Activated T-cell treated with anti-CD3 and anti-CD28 coated beads, Interleukin-2, amount 50 U/mL, for 4 hours (primary cell): Measurements from ENCODE around the gene POU5F1. TPM values are rescaled to one million over a fixed set of nuclear protein-coding genes. Genes with fewer than 3 reads are reported as not detected.

Source experiments
- ATAC-seq, 2 donors: fragments of 200-7000 bp; cut with Tn5 transposase; one replicate each; pipeline ENCODE4 v1.10.0; 2021
- DNase-seq: peaks from one replicate; pipeline ENCODE4 v3.0.0-alpha.2; 2020
- H3K27me3 Mint-ChIP-seq: one replicate; pipeline ENCODE4 v1.8.0; 2021; ENCODE audit warnings: low read depth, mixed read lengths
- H3K36me3 Mint-ChIP-seq: one replicate; pipeline ENCODE4 v1.8.0; 2022; ENCODE audit warnings: mixed read lengths; ENCODE audit not compliant: insufficient read depth
- H3K4me1 Mint-ChIP-seq: one replicate; pipeline ENCODE4 v1.8.0; 2021; ENCODE audit warnings: low read depth, mixed read lengths
- H3K4me3 Mint-ChIP-seq: one replicate; pipeline ENCODE4 v1.8.0; 2021; ENCODE audit warnings: mild to moderate bottlenecking, moderate library complexity, mixed read lengths
- H3K9me3 Mint-ChIP-seq: one replicate; pipeline ENCODE4 v1.8.0; 2021; ENCODE audit warnings: mixed read lengths
- total RNA-seq, 3 donors: library from RNA; stranded (reverse); gene quantifications; one replicate each; pipeline ENCODE4 v1.2.1, GENCODE V29; 2021

POU5F1 gene
- total RNA-seq, 3 donors from 2014 or later, result 0.63 to 1.4 (median 1.0) TPM

DNA sequence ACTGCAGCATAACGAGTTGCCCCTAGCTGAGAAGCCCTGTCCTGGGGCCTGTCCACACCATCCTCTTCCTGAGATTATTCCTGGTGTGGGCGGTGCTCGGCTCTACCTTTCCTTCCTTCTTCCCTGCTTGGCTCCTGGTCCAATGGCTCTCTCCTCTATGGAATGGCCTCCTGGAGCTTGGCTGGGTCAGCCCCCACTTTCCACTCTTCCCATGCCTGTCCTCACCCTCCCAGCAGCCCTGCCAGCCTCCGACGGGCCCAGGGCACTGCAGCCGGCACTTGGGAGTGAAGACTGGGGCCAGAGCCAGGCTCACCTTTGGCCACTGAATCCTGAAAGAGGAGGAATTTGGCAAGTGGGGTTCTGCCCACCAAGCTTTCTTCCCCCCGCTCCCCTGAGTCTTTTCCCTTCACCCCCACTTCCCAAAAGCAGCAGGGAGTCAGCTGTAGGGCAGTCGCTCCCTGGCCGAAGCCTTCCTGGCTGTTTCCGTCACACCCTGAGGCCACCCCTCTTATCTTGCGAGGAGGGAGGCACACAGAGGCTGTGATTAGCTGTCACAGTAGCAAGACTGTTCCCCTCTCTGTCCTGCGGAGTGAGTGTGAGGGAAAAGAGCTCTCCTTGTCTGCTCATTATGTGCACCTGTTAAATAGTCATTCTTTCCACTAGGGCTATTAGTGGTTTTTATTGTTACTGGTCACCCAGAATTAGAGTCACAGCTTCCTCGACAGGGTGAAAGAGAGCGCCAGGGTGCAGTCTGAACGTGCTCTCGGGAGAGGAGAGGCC is 43.9 kb downstream of the POU5F1 start:
- Mint-ChIP-seq H3K4me1 (peaks cover 6% of the 10 kb centered on the region), H3K4me3 (no peak overlapping the region), H3K27me3 (peaks cover 4% of the 10 kb centered on the region), H3K9me3 (no peaks in the 10 kb centered on the region), H3K36me3 (no peaks in the 10 kb centered on the region)
- no peak for ATAC-seq
- DNase-seq, result no peak

DNA sequence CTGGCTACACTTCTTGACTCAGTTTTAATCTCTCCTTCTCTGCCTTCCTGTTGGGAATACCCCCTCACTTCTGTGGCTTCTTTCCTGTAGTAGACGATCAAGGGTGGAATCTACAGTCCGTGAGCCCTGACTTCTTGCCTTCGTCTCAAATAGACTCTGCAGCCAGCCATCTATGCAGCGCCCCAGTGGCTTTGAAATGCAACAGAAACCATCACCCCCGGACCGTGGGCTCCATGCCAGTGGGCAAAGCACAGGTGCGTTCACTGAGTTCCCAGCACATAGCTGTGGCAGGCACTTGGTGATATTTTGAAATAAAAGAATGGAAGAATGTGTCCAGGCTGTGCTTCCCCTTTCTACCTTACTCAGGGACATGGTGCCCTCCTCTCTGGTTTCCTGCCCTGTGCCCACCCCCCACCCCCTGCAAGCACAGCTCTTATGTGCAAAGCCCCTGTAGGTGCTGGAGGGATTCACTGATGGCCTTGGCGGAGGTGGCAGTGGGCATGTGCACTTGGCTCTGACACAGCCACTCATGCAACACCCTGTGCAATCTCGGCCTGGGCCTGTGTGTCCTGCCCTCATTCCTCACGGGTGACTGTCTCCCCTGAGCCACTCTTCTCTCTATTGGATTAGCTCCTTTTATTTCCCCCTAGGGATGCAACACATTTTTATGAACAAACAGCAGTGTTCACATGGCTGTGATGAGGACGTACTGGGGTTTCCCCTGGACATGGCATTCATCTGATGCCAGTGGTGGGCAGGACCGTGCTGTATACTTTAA is 44.7 kb downstream of the POU5F1 start:
- DNase-seq (no peak), ATAC-seq (no peak)
- Mint-ChIP-seq H3K9me3 (no peaks in the 10 kb centered on the region), H3K4me3 (no peak overlapping the region), H3K4me1 (peaks cover 6% of the 10 kb centered on the region), H3K36me3 (no peaks in the 10 kb centered on the region), H3K27me3 (peaks cover 4% of the 10 kb centered on the region)

DNA sequence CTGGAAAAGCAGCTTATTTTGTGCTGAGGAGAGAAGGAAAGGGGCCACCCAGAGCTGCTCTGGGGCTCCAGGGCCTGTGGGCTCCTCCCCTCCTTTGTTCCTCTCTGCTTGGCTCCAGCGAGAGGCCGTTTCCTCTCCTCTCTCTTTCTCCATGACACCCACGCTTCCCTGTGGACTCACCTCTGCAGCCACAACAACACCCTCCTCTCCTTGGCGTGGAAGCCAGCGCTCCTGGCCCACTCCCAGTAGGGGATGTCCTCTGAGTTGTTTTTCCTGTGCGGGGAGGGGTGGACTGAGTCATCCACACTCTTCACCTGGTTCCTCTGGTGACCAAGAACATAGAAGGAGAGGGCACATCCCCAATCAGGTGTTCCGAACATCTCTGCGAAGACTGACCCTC is 45.3 kb downstream of the POU5F1 start:
- DNase-seq (no peak), ATAC-seq (no peak)
- Mint-ChIP-seq H3K4me1 (peaks cover 6% of the 10 kb centered on the region), H3K4me3 (no peak overlapping the region), H3K9me3 (no peaks in the 10 kb centered on the region), H3K27me3 (peaks cover 4% of the 10 kb centered on the region), H3K36me3 (no peaks in the 10 kb centered on the region)

DNA sequence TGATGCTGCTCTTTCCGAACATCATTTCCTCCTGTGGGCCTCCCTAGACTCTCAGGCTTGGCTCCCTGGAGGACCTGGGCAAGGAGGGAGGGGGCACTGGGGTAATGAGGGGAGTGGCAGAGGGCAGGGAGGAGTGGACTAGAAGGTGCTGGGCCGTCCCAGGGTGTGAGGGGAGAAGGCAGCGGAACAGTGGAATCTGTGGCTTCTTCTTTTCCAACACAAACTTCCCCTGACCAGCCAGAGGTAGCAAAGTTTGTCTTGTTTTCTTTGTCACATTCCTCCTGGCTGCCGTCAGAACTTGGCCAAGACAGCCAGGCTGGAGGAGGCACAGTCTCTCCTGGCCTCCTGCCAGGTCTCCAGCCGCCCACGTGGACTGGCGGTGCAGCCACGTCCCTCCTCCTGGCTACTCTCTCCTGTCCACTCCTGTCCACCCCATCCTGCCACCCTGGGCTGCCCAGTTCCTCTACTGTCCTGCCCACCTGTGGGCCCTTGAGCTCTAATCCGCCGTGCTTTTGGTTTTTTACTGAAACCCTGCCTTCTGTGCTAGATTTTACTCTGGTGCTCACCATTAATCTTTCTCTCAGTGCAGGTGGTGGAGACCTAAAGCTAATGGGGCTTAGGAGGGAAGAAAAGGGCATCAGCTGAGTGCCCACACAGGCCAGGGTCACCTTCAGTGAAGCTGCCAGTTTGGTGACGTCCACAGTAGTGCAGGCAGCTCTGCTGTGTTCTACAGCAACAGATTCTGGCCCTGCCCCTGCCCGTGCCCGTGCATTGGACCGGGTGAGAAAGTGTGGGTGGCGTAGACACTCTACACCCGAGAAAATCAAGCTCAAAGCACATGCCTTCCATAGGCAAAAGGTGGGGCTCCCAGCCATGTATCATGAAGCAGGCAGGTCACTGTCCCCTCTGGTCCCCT is 47.4 kb downstream of the POU5F1 start:
- H3K27me3 Mint-ChIP-seq, result peaks cover 3% of the 10 kb centered on the region
- no peak for ATAC-seq
- no peak for DNase-seq
- H3K4me1 Mint-ChIP-seq, result peaks cover 3% of the 10 kb centered on the region
- no peaks in the 10 kb centered on the region for H3K36me3 Mint-ChIP-seq
- H3K9me3 Mint-ChIP-seq, result no peaks in the 10 kb centered on the region
- H3K4me3 Mint-ChIP-seq, result no peak overlapping the region

DNA sequence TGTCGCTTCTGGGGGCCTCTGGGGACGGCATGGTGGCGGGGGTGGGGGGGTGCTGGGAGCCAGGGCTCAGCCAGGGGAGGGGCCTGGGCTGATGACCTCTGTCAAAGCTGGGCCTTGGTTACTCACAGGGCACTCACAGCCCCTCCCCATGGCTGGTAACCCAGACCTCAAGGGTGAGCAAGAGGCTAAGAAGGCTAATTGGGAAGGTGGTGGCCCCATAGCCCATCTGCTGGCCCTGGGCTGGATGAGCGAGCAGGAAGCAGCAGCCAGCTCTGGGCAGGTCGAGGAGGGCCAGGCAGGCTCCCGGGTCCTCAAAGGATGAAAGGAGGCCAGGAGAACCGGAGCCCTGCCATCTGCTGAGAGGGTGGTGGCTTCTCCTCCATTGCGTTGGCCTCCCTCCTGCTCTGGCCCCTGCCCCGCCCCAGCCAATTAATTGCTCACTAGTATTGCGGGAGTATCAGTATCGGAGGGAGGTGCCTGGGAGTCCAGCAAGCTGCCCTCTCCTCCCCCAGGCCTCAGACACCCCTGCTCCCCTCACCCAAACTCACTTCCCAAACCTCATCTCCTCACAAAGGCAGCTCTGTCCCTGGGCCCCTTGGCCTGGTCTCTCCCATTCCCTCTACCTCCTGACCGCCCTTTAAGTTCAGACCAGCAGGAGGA is 49.2 kb downstream of the POU5F1 start:
- Mint-ChIP-seq H3K4me1 (no peaks in the 10 kb centered on the region), H3K27me3 (peaks cover 7% of the 10 kb centered on the region), H3K4me3 (no peak overlapping the region), H3K9me3 (no peaks in the 10 kb centered on the region), H3K36me3 (no peaks in the 10 kb centered on the region)
- ATAC-seq (no peak), DNase-seq (no peak)

DNA sequence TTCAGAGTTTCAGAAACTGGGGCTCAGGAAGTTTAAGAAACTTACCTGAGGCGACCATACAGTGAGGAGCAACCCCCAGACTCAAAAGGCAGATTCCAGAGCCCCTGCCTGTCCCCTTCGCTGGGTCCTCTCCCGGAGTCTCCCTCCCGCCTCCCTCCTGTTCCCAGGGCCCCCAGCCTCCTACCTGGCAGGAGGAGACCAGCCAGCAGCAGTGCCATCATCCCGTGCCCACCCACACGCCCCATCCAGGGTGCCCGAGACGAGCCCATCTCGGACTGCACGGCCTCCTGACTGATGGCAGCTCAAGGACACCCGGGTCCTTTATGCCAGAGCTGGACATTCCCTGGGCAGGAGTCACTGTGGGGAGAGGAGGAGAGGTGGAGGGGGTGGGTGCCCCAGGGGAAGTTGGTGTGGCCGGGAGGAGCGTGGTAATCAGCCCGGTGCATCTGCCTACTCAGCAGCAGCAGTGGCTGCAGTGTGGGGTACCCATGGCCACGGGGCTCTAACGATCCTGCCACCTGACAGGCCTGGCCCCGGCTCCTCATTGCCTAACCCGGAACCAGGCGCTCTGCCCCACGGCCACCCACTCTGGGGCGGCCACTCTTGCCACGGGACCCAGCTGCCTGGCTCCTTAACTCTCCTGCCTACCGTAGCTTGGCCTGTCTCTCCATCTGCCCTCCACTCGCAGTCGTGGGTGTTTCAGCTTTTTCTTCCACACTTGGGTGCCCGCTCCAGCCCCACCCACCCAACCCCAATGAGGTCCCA is 50.1 kb downstream of the POU5F1 start, which contains the start of gene CDSN:
CDSN (minus strand) TSS at position 296 of the 765 bp plus-strand sequence; CDS start at position 269, 27 bp downstream.
- ATAC-seq (no peak), DNase-seq (no peak)
- H3K4me1 Mint-ChIP-seq, result peaks cover under 1% of the 10 kb centered on the region
- no peak within 1 kb of the TSS for H3K4me3 Mint-ChIP-seq
- H3K27me3 Mint-ChIP-seq, result peaks cover 9% of the 10 kb centered on the region
- no peaks in the 10 kb centered on the region for H3K9me3 Mint-ChIP-seq
- H3K36me3 Mint-ChIP-seq, result no peaks in the 10 kb centered on the region

DNA sequence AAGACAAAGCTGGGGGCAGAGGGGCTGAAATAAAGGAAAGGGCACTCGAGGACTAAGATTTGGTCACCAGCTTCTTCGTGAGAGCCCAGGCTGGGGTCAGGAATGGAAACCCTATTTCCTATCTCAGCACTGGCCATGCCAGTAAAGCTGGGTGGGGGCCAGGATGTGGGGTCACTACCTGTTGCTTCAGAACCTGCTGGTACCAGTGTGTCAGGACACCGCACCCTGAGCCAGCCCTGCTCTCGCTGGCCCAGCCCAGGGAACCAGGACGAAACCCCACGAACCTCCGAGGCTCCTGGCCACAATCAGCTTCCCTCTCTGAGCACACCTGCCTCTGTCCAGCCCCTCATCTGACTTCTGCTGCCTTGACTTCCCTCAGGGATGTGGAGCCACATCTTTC is 52.3 kb downstream of the POU5F1 start:
- no peaks in the 10 kb centered on the region for H3K36me3 Mint-ChIP-seq

DNA sequence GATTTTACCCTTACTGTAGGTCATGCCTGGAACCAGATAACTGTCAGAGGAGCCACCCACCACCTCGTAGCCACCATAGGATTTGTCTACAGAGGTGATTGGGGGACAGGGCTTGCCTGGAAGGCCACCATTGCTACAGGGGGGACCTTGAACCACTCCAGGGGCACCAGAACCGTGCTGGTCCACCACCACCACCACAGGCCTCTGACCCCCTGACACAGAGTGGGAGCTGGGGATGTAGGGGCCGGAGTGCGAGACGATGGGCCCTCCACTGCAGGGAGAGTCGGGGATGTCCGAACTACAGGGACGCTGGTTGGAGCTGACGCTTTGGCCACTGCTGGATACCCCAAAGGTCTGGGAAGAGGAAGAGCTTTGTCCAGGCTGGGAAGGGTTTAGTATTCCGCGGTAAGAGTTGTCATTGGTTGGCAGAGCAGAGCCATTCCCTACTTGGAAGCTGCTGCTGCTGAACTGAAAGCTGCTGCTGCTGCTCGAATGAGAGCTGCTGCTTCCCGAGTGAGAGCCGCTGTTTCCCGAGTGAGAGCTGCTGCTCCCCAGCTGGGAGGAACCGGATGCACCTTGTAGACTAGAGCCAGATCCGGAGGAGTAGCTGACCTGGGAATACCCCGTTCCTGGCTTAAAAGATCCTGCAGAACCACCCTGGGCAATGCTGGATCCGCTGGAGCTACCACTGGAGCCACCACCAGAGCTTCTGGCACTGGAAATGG is 53.7 kb downstream of the POU5F1 start:
- DNase-seq (no peak), ATAC-seq (no peak)
- no peaks in the 10 kb centered on the region for H3K36me3 Mint-ChIP-seq
- no peak overlapping the region for H3K4me3 Mint-ChIP-seq
- H3K9me3 Mint-ChIP-seq, result no peaks in the 10 kb centered on the region
- H3K4me1 Mint-ChIP-seq, result peaks cover 4% of the 10 kb centered on the region
- peaks cover 11% of the 10 kb centered on the region for H3K27me3 Mint-ChIP-seq

More for the DNA sequence above, 52.3 kb downstream of the POU5F1 start:
- Mint-ChIP-seq H3K27me3 (peaks cover 11% of the 10 kb centered on the region), H3K9me3 (no peaks in the 10 kb centered on the region), H3K4me1 (peaks cover 4% of the 10 kb centered on the region), H3K4me3 (no peak overlapping the region)
- no peak for ATAC-seq
- DNase-seq, result no peak

DNA sequence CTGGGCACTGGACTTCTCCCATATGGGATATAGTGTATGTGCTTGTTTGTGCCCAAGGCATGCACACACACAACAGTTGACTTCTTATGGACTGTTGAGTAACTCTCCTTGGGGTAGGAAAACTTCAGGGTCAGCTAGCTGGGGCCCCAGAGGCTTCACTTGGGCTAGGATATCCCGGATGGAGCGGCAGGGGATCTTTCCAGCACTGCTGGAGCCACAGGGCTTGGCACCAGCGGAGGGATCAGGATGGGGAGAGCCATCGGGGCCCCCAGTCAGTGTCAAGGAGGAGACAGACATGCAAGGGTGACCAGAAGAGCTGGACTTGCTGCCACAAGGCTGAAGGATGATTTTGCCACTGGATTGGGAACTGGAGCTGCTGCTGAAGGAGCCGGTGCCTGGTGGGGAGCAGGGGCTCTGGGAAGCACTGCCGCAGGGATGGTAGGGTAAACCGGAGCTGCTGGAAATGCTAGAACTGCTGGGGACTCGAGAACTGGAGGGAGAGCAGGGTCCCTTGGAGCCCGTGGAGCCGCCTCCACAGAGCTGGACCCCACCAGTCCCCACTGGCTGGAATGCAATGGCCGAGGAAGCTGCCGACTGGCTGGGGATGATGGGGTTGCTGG is 54.4 kb downstream of the POU5F1 start:
- Mint-ChIP-seq H3K27me3 (peaks cover 12% of the 10 kb centered on the region), H3K4me3 (no peak overlapping the region), H3K4me1 (peaks cover 4% of the 10 kb centered on the region), H3K36me3 (no peaks in the 10 kb centered on the region), H3K9me3 (no peaks in the 10 kb centered on the region)
- DNase-seq, result no peak
- ATAC-seq, result no peak

DNA sequence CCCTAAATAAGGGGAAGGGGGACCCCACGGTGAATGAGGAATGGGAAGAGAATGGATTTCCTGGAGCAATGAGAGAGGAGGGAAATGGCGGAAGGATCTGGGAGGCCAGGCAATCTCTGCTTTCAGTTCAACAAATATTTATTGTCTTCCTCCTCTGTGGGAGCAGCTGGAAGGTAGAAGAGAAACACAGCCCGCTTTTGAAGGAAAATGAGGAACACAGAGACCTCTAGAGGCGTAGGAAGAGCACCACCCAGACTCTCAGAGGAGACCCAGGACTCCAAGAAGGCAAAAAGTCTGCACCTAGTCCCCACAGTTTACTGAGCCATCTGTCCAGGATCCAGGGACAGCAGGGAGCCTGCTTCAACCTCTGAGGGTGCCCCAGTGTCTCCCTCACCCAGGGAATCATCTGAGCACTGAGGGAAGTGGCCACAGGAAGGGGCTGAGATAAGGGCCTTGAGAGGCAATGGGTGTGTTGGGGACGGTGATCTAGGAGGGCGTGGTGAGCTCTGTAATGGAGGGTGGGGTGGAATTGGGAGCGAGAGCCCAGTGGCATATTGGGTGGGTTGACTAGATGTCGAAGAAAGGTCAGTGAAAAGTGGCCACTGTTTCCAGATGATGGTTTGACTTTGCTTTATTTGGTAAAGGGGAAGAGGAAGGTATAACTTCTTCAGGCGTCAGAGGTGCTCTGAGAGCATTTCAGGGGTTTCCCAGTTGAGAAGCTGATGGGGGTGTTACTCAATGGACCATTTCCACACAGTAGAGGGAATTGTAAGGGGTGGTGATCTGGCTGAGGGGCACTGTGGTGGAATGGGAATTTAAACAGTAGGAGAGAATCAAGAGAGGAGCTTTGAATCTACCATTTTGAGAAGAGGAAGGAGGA is 55.3 kb downstream of the POU5F1 start:
- DNase-seq, result no peak
- H3K27me3 Mint-ChIP-seq, result peaks cover 14% of the 10 kb centered on the region
- H3K4me1 Mint-ChIP-seq, result peaks cover 4% of the 10 kb centered on the region
- no peaks in the 10 kb centered on the region for H3K36me3 Mint-ChIP-seq
- no peak for ATAC-seq
- H3K4me3 Mint-ChIP-seq, result no peak overlapping the region
- no peaks in the 10 kb centered on the region for H3K9me3 Mint-ChIP-seq

DNA sequence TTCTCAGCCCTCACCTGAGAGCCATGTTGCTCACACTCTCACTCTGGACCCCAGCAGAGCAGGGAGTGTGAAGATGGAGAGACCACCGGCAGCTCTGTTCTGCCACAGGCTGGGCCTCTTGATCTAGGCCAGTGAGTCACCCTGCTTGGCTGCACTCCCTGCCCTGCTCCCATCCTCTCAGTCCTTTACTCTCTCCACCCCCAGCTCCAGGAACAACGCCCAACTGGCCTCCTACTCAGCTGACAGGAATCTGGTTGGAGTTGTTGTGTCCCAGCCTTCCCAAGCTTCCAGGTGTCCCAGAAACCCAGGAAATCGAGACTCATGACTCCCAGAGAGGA is 56.0 kb downstream of the POU5F1 start, which contains the start of gene PSORS1C1:
PSORS1C1 (plus strand) TSS at position 260 of the 338 bp plus-strand sequence. CDS start 14,833 bp downstream, outside the sequence.
- ATAC-seq, result no peak
- peaks cover 4% of the 10 kb centered on the region for H3K4me1 Mint-ChIP-seq
- H3K4me3 Mint-ChIP-seq, result no peak within 1 kb of the TSS
- peaks cover 20% of the 10 kb centered on the region for H3K27me3 Mint-ChIP-seq
- H3K9me3 Mint-ChIP-seq, result no peaks in the 10 kb centered on the region
- no peaks in the 10 kb centered on the region for H3K36me3 Mint-ChIP-seq
- no peak for DNase-seq
